Occipital lobe (tissue), 2 donors: ENCODE measurements around the gene YWHAB. TPM values are rescaled to one million over a fixed set of nuclear protein-coding genes. Genes with fewer than 3 reads are reported as not detected.
"Not testable (repeated sequence)": the region's sequence is repeated elsewhere in the genome, so short reads cannot be mapped to it uniquely, and the experiment has no call there.

ENCODE experiments used
- DNase-seq: peaks from one replicate; lab custom pipeline; 2025; lab: John Stamatoyannopoulos, UW
- total RNA-seq: library from RNA; depleted of rRNA; stranded (reverse); fragments of >200 nt; gene quantifications from one replicate; pipeline ENCODE4 v1.2.3, GENCODE V29; 2014

Gene YWHAB
- total RNA-seq: 121 TPM

DNA sequence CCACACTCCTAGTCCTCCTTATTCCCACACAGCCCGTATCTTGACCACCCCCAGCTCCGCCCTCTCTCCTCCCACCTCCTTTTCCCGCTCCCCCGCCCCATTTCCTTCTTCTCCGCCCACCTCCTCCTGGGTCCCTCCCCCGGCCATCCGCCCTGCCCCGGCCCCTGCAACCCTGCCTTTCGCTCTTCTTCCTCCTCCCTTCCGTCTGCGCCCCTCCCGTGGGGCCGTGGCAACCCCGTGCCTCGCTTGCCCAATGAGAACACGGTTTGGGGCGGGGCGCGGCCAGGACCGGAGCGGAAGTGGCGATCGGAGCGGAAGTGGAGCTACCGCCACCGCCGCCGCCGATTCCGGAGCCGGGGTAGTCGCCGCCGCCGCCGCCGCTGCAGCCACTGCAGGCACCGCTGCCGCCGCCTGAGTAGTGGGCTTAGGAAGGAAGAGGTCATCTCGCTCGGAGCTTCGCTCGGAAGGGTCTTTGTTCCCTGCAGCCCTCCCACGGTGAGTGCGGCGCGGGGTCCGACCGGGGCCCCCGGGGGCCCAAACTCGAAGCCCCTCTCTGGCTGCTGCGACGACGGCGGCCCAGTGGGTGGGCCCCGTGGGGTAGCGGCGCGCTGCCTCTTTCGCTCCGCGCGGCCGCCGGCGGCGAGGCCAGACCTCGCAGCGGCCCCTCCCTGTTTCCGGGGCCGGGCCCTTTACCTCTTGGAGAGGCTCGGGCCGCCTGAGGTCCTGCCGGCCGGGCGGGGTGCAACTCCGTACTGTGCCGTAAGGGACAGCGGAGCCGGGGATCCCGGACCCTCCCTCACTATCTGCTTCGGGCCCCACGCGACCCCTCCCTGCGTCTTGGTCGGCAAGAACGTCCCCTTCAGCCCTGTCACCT is at the start of gene YWHAB:
YWHAB (plus strand) TSS at position 314 of the 874 bp plus-strand sequence. CDS start 15,829 bp downstream, outside the sequence.
- peak; percentile 96 for DNase-seq

DNA sequence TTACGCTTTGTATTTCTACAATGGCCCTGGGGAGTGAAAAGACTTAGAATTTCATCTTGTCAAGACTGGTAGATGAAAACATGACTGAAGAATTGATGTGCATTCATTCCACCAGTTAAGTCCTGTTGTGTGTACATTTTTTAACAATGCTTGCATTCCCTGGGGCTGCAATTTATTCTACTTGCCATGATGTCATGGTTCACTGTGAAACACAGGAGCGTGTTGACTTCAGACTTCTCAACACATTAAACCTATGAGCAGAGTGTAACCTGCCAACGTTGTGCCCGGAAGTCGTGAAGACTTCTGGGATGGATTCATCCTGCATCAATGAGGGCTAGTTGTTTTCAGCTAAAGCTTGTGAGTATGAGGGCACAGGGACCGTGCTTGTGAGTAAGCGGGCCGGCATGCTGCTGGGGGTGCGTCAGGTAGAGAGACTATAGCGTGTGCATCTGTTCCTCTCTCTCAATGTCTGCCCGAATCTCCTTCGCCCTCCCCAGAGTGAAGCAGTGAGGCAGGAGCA is 48.8 kb upstream of the YWHAB start:
- no peak for DNase-seq

DNA sequence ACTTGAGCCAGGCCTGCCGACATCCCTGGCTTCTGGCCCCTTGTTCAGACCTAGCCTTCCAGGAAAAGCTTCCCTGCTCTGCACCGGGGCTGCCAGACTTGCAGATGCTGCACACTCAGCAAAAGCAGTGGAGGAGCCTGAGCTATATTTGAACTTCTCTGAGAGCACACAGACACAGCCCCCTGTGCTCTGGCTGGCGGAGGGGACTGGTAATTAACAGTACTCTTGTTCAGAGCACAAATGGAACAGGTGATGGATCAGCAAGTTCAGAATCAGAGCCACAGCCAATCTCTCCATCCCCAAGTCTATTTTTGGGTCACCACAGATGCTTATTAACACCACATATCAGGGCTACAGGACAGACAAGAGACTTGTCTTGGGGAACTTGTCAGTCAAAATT is 47.6 kb upstream of the YWHAB start:
- DNase-seq: no peak

DNA sequence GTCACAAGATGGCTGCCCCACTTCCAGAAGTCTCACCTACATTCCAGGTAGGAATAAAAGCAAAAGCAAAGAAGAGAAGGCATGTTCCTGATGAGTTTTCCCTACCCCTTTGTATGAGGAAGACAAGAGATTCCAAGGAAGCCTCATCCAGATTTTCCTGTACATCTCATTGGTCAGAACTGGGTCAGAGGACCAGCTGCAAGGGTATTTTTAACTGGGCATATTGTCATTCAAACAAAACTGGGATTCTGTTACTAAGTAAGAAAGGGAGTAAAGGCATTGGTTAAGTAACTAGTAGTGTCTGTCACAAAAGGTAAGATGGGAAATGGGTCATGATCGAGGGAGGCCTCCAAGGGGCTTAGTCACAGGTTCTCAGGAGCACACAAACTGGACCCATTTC is 47.0 kb upstream of the YWHAB start:
- no peak for DNase-seq

DNA sequence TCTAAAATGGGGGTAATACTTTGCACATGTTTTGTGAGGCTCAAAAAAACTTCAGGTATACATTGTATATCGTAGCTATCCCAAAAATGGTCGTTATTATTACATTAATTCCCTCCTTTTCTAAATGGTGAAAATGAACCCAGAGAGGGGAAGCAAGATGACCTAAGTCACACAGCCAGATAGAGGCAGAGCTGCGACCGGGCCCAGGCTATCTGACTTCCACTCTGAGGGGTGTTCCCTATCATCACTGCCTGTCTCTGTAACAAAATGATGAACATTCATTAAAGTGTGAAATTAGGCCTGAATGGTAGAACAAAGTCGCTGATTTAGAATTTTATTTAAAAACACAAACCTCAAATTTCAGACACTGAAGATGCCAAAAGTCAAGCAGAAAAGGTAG is 46.0 kb upstream of the YWHAB start:
- no peak for DNase-seq

DNA sequence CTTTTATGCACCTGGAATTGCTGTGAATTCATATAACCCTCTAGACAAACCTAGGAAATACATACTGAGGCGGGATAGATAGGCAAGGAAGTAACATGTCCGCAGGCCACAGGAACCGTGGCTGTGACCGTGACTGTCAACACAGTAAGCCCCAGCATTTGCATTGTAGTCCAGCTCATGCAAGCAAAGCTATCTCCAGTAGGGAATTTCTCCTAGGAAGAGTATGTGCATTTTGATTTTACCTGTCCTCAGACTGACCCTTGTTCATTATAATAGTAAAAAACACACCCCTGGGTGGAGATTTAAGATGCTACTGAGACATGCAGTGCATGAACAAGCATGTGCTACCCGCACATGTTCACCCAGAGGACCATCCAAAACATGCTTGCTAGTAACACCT is 44.7 kb upstream of the YWHAB start:
- no peak for DNase-seq

DNA sequence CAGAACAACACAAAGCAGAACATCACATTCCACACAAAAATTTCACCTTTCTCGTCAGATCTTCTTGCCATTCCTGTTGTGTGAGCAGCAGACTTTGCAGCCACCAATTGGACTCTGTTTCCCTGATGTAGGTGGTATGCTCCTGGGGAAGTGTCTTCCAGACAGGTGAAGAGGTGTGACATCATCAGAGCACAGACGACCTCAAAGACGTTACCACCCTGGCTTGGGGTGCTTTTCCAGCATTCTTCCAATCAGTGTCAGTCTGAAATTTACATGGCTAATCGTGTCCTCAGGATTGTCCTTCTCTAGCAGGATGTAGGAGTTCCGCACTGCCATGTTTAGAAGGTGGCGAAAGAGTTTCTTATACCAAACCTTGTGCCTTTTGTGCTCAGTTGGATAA is 43.5 kb upstream of the YWHAB start:
- DNase-seq: no peak

GRCh38 chr20:44843876-44844275 is 41.6 kb upstream of the YWHAB start:
- DNase-seq: no peak

GRCh38 chr20:44848254-44849015 is 37.1 kb upstream of the YWHAB start:
- DNase-seq: no peak

DNA sequence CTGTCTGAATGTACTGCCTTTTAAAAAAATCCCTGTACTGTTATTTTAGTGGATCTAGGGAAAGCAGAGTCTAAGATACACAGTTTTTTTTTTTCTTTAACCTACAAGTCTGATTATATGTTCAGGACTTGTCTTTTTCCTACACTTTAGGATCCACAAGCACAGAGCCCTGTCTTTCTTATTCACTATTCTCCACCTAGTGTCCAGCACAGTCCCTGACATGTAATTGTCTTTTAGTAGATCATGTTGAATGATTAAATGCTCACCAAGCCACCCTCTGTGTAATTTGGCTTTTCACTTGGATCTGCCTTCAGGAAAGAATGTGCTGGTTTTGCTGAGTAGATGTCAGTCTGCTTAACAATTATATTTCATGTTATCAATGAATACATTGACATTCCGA is 35.8 kb upstream of the YWHAB start:
- no peak for DNase-seq

DNA sequence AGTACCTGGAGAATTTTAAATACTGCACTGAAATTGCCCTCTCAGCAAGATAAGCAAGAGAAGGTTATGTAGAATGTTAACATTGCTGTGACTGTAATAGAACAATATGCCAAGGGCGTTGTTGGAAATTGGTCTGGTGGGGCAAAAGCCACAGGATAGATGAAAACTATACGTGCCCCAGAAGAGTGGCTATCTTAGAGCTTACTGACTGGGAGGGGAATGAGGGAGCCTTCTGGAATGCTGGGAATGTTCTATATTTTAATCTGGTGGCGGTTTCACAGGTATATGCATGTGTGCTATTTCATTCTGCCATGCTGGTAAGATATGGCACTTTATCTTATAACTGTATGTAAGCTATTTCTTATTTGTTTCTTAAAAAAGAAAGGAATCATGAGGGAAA is 35.2 kb upstream of the YWHAB start:
- DNase-seq: no peak

DNA sequence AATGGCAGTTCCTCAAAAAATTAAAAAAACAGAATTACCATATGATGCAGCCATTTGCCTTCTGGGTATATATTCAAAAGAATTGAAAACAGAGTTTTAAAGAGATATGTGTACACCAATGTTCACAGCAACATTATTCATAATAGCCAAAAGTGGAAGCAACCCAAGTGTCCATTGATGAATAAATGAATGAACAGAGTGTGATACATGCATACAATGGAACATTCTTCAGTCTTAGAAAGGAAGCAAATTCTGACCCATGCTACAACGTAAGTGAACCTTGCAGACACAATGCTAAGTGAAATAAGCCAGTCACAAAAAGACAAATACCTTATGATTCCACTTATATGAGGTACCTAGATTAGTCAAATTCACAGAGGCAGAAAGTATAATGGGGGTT is 34.7 kb upstream of the YWHAB start:
- DNase-seq: no peak

DNA sequence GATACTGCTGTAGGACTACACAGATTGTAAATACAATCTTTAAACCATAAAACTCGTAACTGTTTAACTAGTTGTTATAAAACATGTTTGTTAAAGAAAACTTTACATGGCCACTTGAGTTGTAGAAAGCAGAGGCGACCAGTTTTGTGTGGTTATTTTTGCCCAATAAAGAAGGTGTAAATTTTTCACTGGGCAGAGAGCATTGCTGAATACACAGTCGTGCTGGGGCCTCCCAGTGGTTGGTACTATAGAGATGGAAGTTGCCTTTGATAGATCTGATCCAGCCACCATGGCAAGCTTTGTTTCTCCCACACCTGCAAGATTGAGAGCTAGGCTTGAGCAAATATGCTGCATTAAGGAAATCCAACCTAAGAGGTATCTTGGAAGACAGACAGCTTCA is 34.0 kb upstream of the YWHAB start:
- no peak for DNase-seq

DNA sequence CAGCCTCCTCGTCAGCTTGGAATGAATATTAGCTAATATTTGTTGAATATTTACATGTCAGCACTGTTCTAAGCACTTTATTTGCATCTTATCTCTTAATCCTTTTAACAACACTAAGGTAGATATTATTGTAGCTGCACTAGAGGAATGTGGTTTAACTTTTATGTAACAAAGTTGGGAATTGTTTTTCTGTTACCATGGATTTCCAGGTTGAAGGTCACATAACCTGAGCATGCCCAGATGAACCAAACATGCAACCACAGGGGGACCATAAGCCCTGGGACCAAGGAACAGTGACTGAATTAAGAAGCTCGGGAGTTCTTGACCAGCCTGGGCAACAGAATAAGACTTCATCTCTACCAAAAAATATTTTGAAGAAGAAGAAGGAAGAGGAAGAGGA is 29.1 kb upstream of the YWHAB start:
- no peak for DNase-seq

- DNase-seq: no peak
These were observed 28.6 kb upstream of the YWHAB start for GRCh38 chr20:44856856-44857448.

- no peak for DNase-seq
These were observed 26.7 kb upstream of the YWHAB start for GRCh38 chr20:44858606-44859360.

- no peak for DNase-seq
These were observed 23.9 kb upstream of the YWHAB start for GRCh38 chr20:44861531-44862006.

DNA sequence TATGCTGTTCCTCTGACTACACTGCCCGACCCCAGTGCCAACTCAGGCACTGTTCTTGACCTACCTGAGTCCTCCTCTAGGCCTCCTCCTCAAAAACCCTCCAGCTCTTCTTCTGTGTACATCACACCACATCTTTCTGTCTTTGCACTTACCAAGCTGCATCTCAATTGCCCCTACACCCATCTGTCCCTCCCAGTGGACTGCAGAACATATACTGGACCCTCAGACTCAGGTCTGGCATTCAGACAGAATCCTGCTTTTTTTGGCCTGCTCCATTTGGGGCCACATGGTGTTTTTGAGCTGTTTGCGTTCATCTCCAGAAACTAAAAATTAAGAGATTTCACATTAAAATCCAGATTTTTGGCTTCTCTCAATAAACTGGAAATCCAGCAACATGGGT is 23.2 kb upstream of the YWHAB start:
- no peak for DNase-seq

GRCh38 chr20:44863365-44864084 is 22.0 kb upstream of the YWHAB start:
- DNase-seq: not testable (repeated sequence)

DNA sequence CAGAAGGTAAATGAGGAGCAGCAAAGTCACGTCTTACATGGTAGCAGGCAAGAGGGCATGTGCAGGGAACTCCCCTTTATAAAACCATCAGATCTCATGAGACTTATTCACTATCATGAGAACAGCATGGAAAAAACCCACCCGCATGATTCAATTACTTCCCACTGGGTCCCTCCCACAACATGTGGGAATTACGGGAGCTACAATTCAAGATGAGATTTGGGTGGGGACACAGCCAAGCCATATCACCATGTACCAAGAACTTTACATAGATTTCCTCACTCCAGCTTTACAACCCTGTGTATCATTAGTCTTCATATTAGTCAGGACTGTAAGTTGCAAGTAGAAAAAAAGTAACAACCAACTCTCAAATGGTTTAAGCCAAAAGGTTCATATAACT is 21.0 kb upstream of the YWHAB start:
- DNase-seq: not testable (repeated sequence)
